Stomach (tissue), 9 donors: ENCODE data around the gene TM9SF4. TPM values are rescaled to one million over a fixed set of nuclear protein-coding genes. Genes with fewer than 3 reads are reported as not detected.

ENCODE experiments used
- DNase-seq, 2 donors: peaks; one replicate each; pipeline versions ENCODE4 v3.0.0 to v3.0.0-alpha.2; 2013 to 2019
- H3K27ac ChIP-seq, 5 donors: fragments of 200-600 bp in 4 of 5; sonication (generic) in 4 of 5; one replicate each; pipeline ENCODE4 v1.5.1; 2013 to 2019; ENCODE audit warnings: mild to moderate bottlenecking in 1 of 5, moderate library complexity in 1 of 5
- H3K27me3 ChIP-seq, 3 donors: fragments of 200-600 bp; sonication (generic); one replicate each; pipeline ENCODE4 v1.5.1; 2017 to 2019; ENCODE audit warnings: mixed run types in 1 of 3
- H3K36me3 ChIP-seq, 4 donors: fragments of 200-600 bp; sonication (generic); 1 replicate in 3 of 4; 2 replicates in 1 of 4; pipeline ENCODE4 v1.5.1; 2016 to 2019
- H3K4me1 ChIP-seq, 4 donors: fragments of 200-600 bp; sonication (generic); one replicate each; pipeline ENCODE4 v1.5.1; 2016 to 2019
- H3K4me3 ChIP-seq, 4 donors: fragments of 200-600 bp; sonication (generic) in 3 of 4; one replicate each; pipeline ENCODE4 v1.5.1; 2016 to 2019; ENCODE audit warnings: mild to moderate bottlenecking in 1 of 4
- H3K9me3 ChIP-seq, 4 donors: fragments of 200-600 bp; sonication (generic); one replicate each; pipeline ENCODE4 v1.5.1; 2016 to 2019
- CTCF ChIP-seq, 7 experiments: fragments of 450-650 bp in 4 of 7; fragments of 200-600 bp in 3 of 7; sonication (generic) in 3 of 7; IDR thresholded peaks; one replicate each; pipeline ENCODE4 v1.5.1; 2016 to 2019; ENCODE audit warnings: antibody characterized with exemption in 7 of 7, control low read depth in 2 of 7, mild to moderate bottlenecking in 1 of 7
- EP300 ChIP-seq: sonication (generic); formaldehyde crosslinking; IDR thresholded peaks from one replicate; pipeline ENCODE4 v1.6.1; 2017; ENCODE audit warnings: antibody characterized with exemption
- POLR2A ChIP-seq, 4 donors: fragments of 450-650 bp; IDR thresholded peaks; one replicate each; pipeline ENCODE4 v1.6.1; 2016; ENCODE audit warnings: antibody characterized with exemption in 4 of 4, control low read depth in 2 of 4, mild to moderate bottlenecking in 1 of 4, moderate library complexity in 1 of 4
- POLR2AphosphoS5 ChIP-seq, 3 donors: sonication (generic); formaldehyde crosslinking; IDR thresholded peaks; one replicate each; pipeline ENCODE4 v1.6.1; 2016; ENCODE audit warnings: antibody characterized with exemption in 3 of 3
- WGBS, 5 donors: extraction: QIAGEN DNeasy Blood & Tissue Kit in 3 of 5; methylation state at CpG; one replicate each; pipeline versions ENCODE4 v1.1.5 to v1.1.7; 2013 to 2018; 5-methylcytosine and 5-hydroxymethylcytosine counted together
- intact Hi-C: fragments of 100-400 bp; cut with DNase I; formaldehyde crosslinking; loops from one replicate; pipeline ENCODE4 v1.15.1; 2023; ENCODE audit warnings: low total_unique reads
- polyA plus RNA-seq, 3 donors: library from polyadenylated mRNA; stranded (reverse); fragments of 200-250 nt; gene quantifications; one replicate each; pipeline ENCODE4 v1.2.3, GENCODE V29; 2013
- total RNA-seq, 5 donors: library from RNA; depleted of rRNA; stranded (reverse); fragments of >200 nt; gene quantifications; one replicate each; pipeline versions ENCODE4 v1.1.0 to v1.2.3, GENCODE V29; 2014 to 2016
- donor health status: healthy with polysubstance abuse.
- donor health status: Bipolar disorder and iron deficiency.
- donor health status: healthy.

TM9SF4 gene
- total and polyA plus RNA-seq, 8 donors, result 6.7 to 50.8 (median 21.9) TPM

GRCh38 chr20:32158943-32159660 lies 49.6 kb downstream of the TM9SF4 start:
- intact Hi-C loops, result no loop called here
- WGBS, 5 donors, result 91 to 97% (median 94%) methylated on average over 3 to 4 of the region's 4 CpGs
- no peaks in the 10 kb centered on the region for H3K27me3 ChIP-seq
- peaks cover 40 to 91% (median 89%) of the 10 kb centered on the region in 4 donors for H3K36me3 ChIP-seq
- no peak overlapping the region for H3K4me3 ChIP-seq
- peaks cover 12 to 18% (median 16%) of the 10 kb centered on the region in 4 donors for H3K4me1 ChIP-seq
- no peaks in the 10 kb centered on the region for H3K9me3 ChIP-seq
- no peak for DNase-seq
- TF ChIP-seq EP300 (no peak), CTCF (IDR thresholded peaks at IDR 0.05) (no peak), POLR2AphosphoS5 (IDR thresholded peaks at IDR 0.05) (no peak), POLR2A (IDR thresholded peaks at IDR 0.05) (no peak)
- no peak overlapping the region for H3K27ac ChIP-seq

DNA sequence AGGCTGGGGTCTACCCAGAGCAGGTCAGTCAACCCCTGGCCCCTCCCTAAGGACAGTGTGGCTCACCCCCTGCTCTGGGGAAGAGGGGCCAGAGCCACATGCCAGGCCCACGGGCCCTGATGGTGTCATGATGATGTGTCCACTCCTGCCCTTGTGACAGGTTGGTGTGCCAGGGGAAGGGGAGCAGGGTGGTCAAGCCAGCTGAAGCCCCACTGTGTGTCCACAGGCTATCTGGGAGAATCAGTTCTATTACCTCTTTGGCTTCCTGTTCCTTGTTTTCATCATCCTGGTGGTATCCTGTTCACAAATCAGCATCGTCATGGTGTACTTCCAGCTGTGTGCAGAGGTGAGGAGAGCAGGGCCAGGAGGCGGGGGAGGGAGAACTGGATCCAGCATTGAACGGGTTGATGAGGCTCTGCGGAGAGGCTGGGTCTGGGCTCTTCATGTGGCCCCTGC lies 50.3 kb downstream of the TM9SF4 start:
- Histone ChIP-seq H3K27me3 (no peaks in the 10 kb centered on the region), H3K27ac (no peak overlapping the region), H3K36me3 (peaks cover 47 to 92% (median 89%) of the 10 kb centered on the region in 4 donors), H3K4me1 (peaks cover 9 to 11% (median 11%) of the 10 kb centered on the region in 4 donors), H3K4me3 (no peak overlapping the region), H3K9me3 (no peaks in the 10 kb centered on the region)
- WGBS, 5 donors, result 77 to 97% (median 92%) methylated on average over 5 of the region's 5 CpGs
- no peak for DNase-seq
- intact Hi-C loops, result no loop called here
- no peak for TF ChIP-seq CTCF (IDR thresholded peaks at IDR 0.05)
- TF ChIP-seq EP300, result no peak
- no peak for TF ChIP-seq POLR2A (IDR thresholded peaks at IDR 0.05)
- no peak for TF ChIP-seq POLR2AphosphoS5 (IDR thresholded peaks at IDR 0.05)

DNA sequence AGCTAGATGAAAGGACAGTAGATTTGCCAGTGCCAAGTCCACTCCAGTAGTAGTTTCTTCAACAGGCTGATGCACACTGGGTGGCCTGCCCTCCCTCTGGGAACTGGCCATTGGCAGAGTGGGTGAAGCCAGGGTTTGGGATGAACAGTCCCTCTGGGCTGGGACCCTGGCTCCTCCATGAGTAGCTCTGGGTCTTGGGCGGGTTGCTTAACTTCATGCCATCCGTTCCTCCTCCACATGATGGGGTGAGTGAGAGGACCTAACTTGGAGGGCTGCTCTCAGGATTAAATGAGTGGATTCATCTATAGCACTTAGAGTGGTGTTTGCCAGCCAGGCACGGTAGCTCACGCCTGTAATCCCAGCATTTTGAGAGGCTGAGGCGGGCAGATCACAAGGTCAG lies 50.8 kb downstream of the TM9SF4 start:
- H3K4me1 ChIP-seq, result peaks cover 4 to 6% (median 6%) of the 10 kb centered on the region in 4 donors
- H3K36me3 ChIP-seq, result peaks cover 51 to 94% (median 91%) of the 10 kb centered on the region in 4 donors
- intact Hi-C loops, result no loop called here
- H3K4me3 ChIP-seq, result no peak overlapping the region
- 94 to 100% (median 96%) methylated on average over 5 of the region's 5 CpGs for whole genome bisulfite sequencing, 5 donors
- H3K27ac ChIP-seq, result no peak overlapping the region
- DNase-seq, result no peak
- H3K9me3 ChIP-seq, result no peaks in the 10 kb centered on the region
- H3K27me3 ChIP-seq, result no peaks in the 10 kb centered on the region
- TF ChIP-seq EP300 (no peak), POLR2AphosphoS5 (IDR thresholded peaks at IDR 0.05) (no peak), CTCF (IDR thresholded peaks at IDR 0.05) (no peak), POLR2A (IDR thresholded peaks at IDR 0.05) (no peak)

GRCh38 chr20:32162351-32162750 lies 52.8 kb downstream of the TM9SF4 start:
- no peak for DNase-seq
- Histone ChIP-seq H3K4me3 (no peak overlapping the region), H3K9me3 (no peaks in the 10 kb centered on the region), H3K27me3 (no peaks in the 10 kb centered on the region), H3K27ac (no peak overlapping the region), H3K4me1 (no peaks in the 10 kb centered on the region), H3K36me3 (peaks cover 52 to 99% (median 98%) of the 10 kb centered on the region in 4 donors)
- TF ChIP-seq CTCF (IDR thresholded peaks at IDR 0.05) (no peak), EP300 (no peak), POLR2A (IDR thresholded peaks at IDR 0.05) (no peak), POLR2AphosphoS5 (IDR thresholded peaks at IDR 0.05) (no peak)
- 54 to 86% (median 76%) methylated on average over 3 of the region's 3 CpGs for WGBS, 5 donors
- intact Hi-C loops, result no loop called here
